ENCODE measurements around the gene ARHGAP10.

GRCh38 chr4:148006001-148006400 lies 274.1 kb downstream of the ARHGAP10 start:
- no peak for TF ChIP-seq GATA2 (IDR thresholded peaks at IDR 0.05; ENCODE audit: low read depth, low read length)
- TF ChIP-seq GATA3 (IDR thresholded peaks at IDR 0.05; ENCODE audit: low read depth, low read length): no peak

Measured in SH-SY5Y (cell line).